DOHH2 (cell line): ENCODE measurements around the gene PLCXD1.

ENCODE experiments used
- H3F3A ChIP-seq: fragments of 200-600 bp; sonication (generic), shearing (Covaris generic); 2 replicates; pipeline ENCODE4 v1.6.0; 2016; ENCODE audit warnings: antibody characterized with exemption, mild to moderate bottlenecking; ENCODE audit not compliant: control insufficient read depth, insufficient read depth
- H3K27ac ChIP-seq: fragments of 200-600 bp; sonication (generic); 2 replicates; pipeline ENCODE4 v1.5.1; 2014; ENCODE audit warnings: low read depth, mild to moderate bottlenecking, low read length, moderate library complexity
- H3K27me3 ChIP-seq: fragments of 200-600 bp; sonication (generic); 2 replicates; pipeline ENCODE4 v1.6.1; 2014; ENCODE audit warnings: mild to moderate bottlenecking, low read length, mixed read lengths; ENCODE audit not compliant: control insufficient read depth
- H3K36me3 ChIP-seq: fragments of 200-600 bp; sonication (generic); 2 replicates; pipeline ENCODE4 v1.6.1; 2014; ENCODE audit warnings: mild to moderate bottlenecking, low read length, moderate library complexity, mixed read lengths; ENCODE audit not compliant: control insufficient read depth
- H3K4me1 ChIP-seq: fragments of 200-600 bp; sonication (generic); 2 replicates; pipeline ENCODE4 v1.6.1; 2014; ENCODE audit warnings: mild to moderate bottlenecking, low read length, mixed read lengths; ENCODE audit not compliant: control insufficient read depth
- H3K4me2 ChIP-seq: fragments of 200-600 bp; sonication (generic); 2 replicates; pipeline ENCODE4 v1.6.0; 2014; ENCODE audit warnings: mild to moderate bottlenecking, low read length, moderate library complexity
- H3K4me3 ChIP-seq: fragments of 200-600 bp; sonication (generic); 2 replicates; pipeline ENCODE4 v1.5.1; 2014; ENCODE audit warnings: mild to moderate bottlenecking, low read length, mixed read lengths
- H3K79me2 ChIP-seq: fragments of 200-600 bp; sonication (generic); 2 replicates; pipeline ENCODE4 v1.6.1; 2014; ENCODE audit warnings: mild to moderate bottlenecking, low read length, mixed read lengths; ENCODE audit not compliant: control insufficient read depth
- H3K9me2 ChIP-seq: fragments of 200-600 bp; sonication (generic); replicated peaks from 2 replicates; pipeline ENCODE4 v1.6.1; 2014; ENCODE audit warnings: mild to moderate bottlenecking, low read length, mixed read lengths; ENCODE audit not compliant: control insufficient read depth
- H3K9me3 ChIP-seq: fragments of 200-600 bp; sonication (generic); 2 replicates; pipeline ENCODE4 v1.6.1; 2014; ENCODE audit warnings: antibody characterized with exemption, low read length, mixed read lengths; ENCODE audit not compliant: control insufficient read depth, insufficient read depth
- H4K20me1 ChIP-seq: fragments of 200-600 bp; sonication (generic); 2 replicates; pipeline ENCODE4 v1.6.0; 2014; ENCODE audit warnings: low read depth, mild to moderate bottlenecking, antibody characterized with exemption, low read length, moderate library complexity; ENCODE audit not compliant: control insufficient read depth, insufficient read depth
- CTCF ChIP-seq: fragments of 200-600 bp; sonication (generic); IDR thresholded peaks from one replicate; pipeline ENCODE4 v1.5.1; 2014; ENCODE audit warnings: antibody characterized with exemption, mild to moderate bottlenecking, low read depth, low read length; ENCODE audit not compliant: poor library complexity, severe bottlenecking
- EZH2phosphoT487 ChIP-seq: fragments of 200-600 bp; sonication (generic); IDR thresholded peaks from 2 replicates; pipeline ENCODE4 v1.6.1; 2017; ENCODE audit warnings: borderline replicate concordance, mild to moderate bottlenecking, antibody characterized with exemption, low read length, moderate library complexity, mixed read lengths

PLCXD1 gene

DNA sequence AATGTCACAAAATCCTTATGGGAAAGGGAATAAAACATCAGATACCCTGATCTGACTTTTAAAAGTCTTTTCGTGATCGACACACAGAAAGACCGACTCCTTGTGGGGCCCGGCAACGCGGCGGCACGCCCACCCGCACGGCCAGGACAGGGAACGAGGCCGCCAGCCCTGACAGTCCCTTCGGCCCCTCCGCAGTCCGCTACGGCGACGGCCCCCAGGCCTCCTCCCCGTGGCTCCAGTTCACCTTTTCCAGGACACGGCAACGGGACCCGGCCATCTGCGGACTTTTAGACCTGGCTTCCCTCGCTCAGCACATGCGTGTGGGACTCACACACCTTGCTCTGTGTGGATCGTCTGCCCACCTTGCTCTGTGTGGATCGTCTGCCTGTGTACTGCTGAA lies 71.0 kb downstream of the PLCXD1 start:
- TF ChIP-seq EZH2phosphoT487 (no peak), CTCF (no peak)
- Histone ChIP-seq H3K36me3 (peaks cover 100% of the 10 kb centered on the region), H3K79me2 (peaks cover 99% of the 10 kb centered on the region), H3K9me2 (no peaks in the 10 kb centered on the region), H3K27ac (no peak overlapping the region), H3F3A (no peaks in the 10 kb centered on the region), H3K4me1 (no peaks in the 10 kb centered on the region), H3K4me3 (no peak overlapping the region), H4K20me1 (peaks cover 3% of the 10 kb centered on the region; the same call in 1 of the 2 replicates), H3K4me2 (no peak overlapping the region), H3K9me3 (peaks cover 5% of the 10 kb centered on the region; the same call in 1 of the 2 replicates), H3K27me3 (no peaks in the 10 kb centered on the region)

DNA sequence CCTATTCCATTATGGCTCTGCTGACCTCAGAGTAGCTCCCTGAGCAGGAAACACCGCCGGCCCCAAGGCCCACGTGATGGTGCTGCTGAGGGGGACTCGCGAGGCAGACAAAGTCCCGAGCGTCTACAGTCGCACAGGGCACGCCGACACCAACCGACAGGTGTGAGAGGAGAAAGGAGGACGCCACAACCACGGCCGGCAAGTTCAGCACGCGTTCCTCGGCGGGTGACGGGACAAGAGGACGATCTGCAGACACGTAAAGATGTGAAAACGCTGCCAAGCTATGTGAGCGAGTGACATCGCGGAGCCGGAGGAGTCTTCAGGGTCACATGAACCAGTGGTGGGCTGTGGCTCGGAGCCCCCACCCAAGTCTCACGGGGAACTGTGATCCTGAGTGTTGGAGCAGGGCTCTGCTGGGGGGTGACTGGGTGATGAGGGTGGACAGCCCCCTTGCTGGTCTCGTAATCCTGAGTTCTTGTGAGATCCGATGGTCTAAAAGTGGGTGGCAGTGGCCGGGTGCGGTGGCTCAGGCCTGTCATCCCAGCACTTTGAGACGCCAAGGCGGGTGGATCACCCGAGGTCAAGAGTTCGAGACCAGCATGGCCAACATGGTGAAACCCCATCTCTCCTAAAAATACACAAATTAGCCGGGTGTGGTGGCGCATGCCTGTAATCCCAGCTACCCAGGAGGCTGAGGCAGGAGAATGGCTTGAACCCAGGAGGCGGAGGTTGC lies 71.6 kb downstream of the PLCXD1 start:
- Histone ChIP-seq H3K9me3 (peaks cover 3% of the 10 kb centered on the region; the same call in 1 of the 2 replicates), H3F3A (no peaks in the 10 kb centered on the region), H4K20me1 (peaks cover 3% of the 10 kb centered on the region; the same call in 1 of the 2 replicates), H3K79me2 (peaks cover 99% of the 10 kb centered on the region), H3K27ac (no peak overlapping the region), H3K9me2 (no peaks in the 10 kb centered on the region), H3K4me1 (no peaks in the 10 kb centered on the region), H3K36me3 (peaks cover 100% of the 10 kb centered on the region), H3K27me3 (no peaks in the 10 kb centered on the region), H3K4me3 (no peak overlapping the region), H3K4me2 (no peak overlapping the region)
- TF ChIP-seq EZH2phosphoT487 (no peak), CTCF (no peak)
